ENCODE measurements around the gene OR1L8. TPM values are rescaled to one million over a fixed set of nuclear protein-coding genes. Genes with fewer than 3 reads are reported as not detected.

OR1L8 gene
- total and polyA plus RNA-seq, 2 experiments from 2014 or later, result not detected

DNA sequence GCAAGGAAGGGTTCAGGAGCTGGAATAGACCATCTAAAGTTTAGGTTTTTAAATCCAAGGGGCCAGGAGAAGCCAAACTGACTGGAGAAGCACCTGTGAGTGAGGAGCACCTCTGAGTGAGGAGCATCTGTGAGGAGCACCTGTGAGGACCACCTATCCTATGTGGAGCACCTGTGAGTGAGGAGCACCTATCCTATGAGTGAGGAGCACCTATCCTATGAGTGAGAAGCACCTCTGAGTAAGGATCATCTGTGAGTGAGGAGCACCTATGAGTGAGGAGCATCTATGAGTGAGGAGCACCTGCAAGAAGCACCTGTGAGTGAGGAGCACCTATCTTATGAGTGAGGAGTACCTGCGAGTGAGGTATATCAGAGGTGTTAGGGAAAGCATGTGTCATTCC is 23.4 kb upstream of the OR1L8 start:
- Mint-ChIP-seq H3K4me3 (no peak overlapping the region), H3K4me1 (no peaks in the 10 kb centered on the region), H3K27ac (no peak overlapping the region), H3K27me3 (ENCODE audit: insufficient read depth, low read depth, poor library complexity) (peaks cover 6% of the 10 kb centered on the region), H3K9me3 (peaks cover 90% of the 10 kb centered on the region), H3K36me3 (ENCODE audit: low read depth) (peaks cover 21% of the 10 kb centered on the region)
- Histone ChIP-seq H3K4me3 (no peak overlapping the region), H3F3A (replicated peaks; ENCODE audit: low read depth) (no peaks in the 10 kb centered on the region), H3K79me2 (replicated peaks; ENCODE audit: insufficient read depth) (no peaks in the 10 kb centered on the region), H3K4me2 (no peak overlapping the region), H4K20me1 (replicated peaks; ENCODE audit: insufficient read depth) (no peaks in the 10 kb centered on the region), H3K27ac (ENCODE audit: low read depth) (no peak overlapping the region), H2AFZ (no peak overlapping the region), H3K36me3 (ENCODE audit: insufficient read depth) (peaks cover 3% of the 10 kb centered on the region; the same call in 1 of the 2 replicates), H3K9me2 (ENCODE audit: insufficient read depth) (no peaks in the 10 kb centered on the region), H3K27me3 (ENCODE audit: insufficient read depth) (no peaks in the 10 kb centered on the region), H3K4me1 (ENCODE audit: insufficient read depth) (no peaks in the 10 kb centered on the region)
- TF ChIP-seq ETS1 (IDR thresholded peaks at IDR 0.05), result no peak
- no peak for TF ChIP-seq ZNF462 (CRISPR knock-in tag; IDR thresholded peaks at IDR 0.05)
- no peak for TF ChIP-seq JUNB (IDR thresholded peaks at IDR 0.05; ENCODE audit: unreplicated experiment)
- no peak for TF ChIP-seq ZNF331 (CRISPR knock-in tag; IDR thresholded peaks at IDR 0.05; ENCODE audit: low read depth)
- DNase-seq (ENCODE audit: low spot score) (no peak), ATAC-seq (no peak)

DNA sequence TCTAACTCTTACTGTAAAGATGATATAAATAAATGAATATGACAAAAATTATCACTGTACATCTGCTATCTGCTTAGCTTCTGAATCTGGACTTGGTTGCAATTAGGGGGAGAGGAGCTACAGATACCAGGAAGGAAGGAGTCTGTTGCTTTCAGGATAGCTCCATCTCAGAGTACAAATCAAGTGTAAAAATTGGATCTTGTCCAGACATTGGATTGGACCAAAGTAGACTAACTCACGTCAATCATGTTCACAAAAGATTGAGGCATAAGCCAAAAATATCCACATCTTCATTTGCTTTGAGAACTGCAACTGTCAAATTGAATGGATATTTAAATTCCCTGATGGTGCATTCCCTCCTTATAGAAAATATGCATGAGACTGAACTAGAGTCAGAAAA is 22.5 kb upstream of the OR1L8 start:
- H3K4me3 ChIP-seq, result no peak overlapping the region
- no peak overlapping the region for H3K4me3 Mint-ChIP-seq
- DNase-seq (ENCODE audit: low spot score) (no peak), ATAC-seq (no peak)
- H3K4me1 ChIP-seq (ENCODE audit: insufficient read depth), result no peaks in the 10 kb centered on the region
- no peaks in the 10 kb centered on the region for H3K9me2 ChIP-seq (ENCODE audit: insufficient read depth)
- H3K27ac Mint-ChIP-seq, result no peak overlapping the region
- no peak overlapping the region for H2AFZ ChIP-seq
- H3K36me3 Mint-ChIP-seq (ENCODE audit: low read depth), result peaks cover 24% of the 10 kb centered on the region
- peaks cover 3% of the 10 kb centered on the region; the same call in 1 of the 2 replicates for H3K36me3 ChIP-seq (ENCODE audit: insufficient read depth)
- H3K4me1 Mint-ChIP-seq, result no peaks in the 10 kb centered on the region
- H3K79me2 ChIP-seq (replicated peaks; ENCODE audit: insufficient read depth), result no peaks in the 10 kb centered on the region
- H4K20me1 ChIP-seq (replicated peaks; ENCODE audit: insufficient read depth), result no peaks in the 10 kb centered on the region
- H3K27me3 ChIP-seq (ENCODE audit: insufficient read depth), result no peaks in the 10 kb centered on the region
- no peak overlapping the region for H3K4me2 ChIP-seq
- peaks cover 89% of the 10 kb centered on the region for H3K9me3 Mint-ChIP-seq
- no peaks in the 10 kb centered on the region for H3F3A ChIP-seq (replicated peaks; ENCODE audit: low read depth)
- peaks cover 6% of the 10 kb centered on the region for H3K27me3 Mint-ChIP-seq (ENCODE audit: insufficient read depth, low read depth, poor library complexity)
- H3K27ac ChIP-seq (ENCODE audit: low read depth), result no peak overlapping the region
- no peak for TF ChIP-seq ETS1 (IDR thresholded peaks at IDR 0.05)
- no peak for TF ChIP-seq POLR2AphosphoS5 (IDR thresholded peaks at IDR 0.05; ENCODE audit: low read depth)
- no peak for TF ChIP-seq EZH2 (IDR thresholded peaks at IDR 0.05; ENCODE audit: low read depth, unreplicated experiment)
- no peak for TF ChIP-seq ZNF331 (CRISPR knock-in tag; IDR thresholded peaks at IDR 0.05; ENCODE audit: low read depth)
- TF ChIP-seq, protein P1, sequence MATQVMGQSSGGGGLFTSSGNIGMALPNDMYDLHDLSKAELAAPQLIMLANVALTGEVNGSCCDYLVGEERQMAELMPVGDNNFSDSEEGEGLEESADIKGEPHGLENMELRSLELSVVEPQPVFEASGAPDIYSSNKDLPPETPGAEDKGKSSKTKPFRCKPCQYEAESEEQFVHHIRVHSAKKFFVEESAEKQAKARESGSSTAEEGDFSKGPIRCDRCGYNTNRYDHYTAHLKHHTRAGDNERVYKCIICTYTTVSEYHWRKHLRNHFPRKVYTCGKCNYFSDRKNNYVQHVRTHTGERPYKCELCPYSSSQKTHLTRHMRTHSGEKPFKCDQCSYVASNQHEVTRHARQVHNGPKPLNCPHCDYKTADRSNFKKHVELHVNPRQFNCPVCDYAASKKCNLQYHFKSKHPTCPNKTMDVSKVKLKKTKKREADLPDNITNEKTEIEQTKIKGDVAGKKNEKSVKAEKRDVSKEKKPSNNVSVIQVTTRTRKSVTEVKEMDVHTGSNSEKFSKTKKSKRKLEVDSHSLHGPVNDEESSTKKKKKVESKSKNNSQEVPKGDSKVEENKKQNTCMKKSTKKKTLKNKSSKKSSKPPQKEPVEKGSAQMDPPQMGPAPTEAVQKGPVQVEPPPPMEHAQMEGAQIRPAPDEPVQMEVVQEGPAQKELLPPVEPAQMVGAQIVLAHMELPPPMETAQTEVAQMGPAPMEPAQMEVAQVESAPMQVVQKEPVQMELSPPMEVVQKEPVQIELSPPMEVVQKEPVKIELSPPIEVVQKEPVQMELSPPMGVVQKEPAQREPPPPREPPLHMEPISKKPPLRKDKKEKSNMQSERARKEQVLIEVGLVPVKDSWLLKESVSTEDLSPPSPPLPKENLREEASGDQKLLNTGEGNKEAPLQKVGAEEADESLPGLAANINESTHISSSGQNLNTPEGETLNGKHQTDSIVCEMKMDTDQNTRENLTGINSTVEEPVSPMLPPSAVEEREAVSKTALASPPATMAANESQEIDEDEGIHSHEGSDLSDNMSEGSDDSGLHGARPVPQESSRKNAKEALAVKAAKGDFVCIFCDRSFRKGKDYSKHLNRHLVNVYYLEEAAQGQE (IDR thresholded peaks at IDR 0.05; ENCODE audit: unreplicated experiment), result no peak
- TF ChIP-seq STAT1 (IDR thresholded peaks at IDR 0.05; ENCODE audit: unreplicated experiment), result no peak
- no peak for TF ChIP-seq EZH2phosphoT487 (IDR thresholded peaks at IDR 0.05; ENCODE audit: unreplicated experiment)
- no peak for TF ChIP-seq CREB1 (CRISPR knock-in tag; IDR thresholded peaks at IDR 0.05; ENCODE audit: low read depth)
